Gastroesophageal sphincter (tissue), 3 donors: Measurements from ENCODE around the gene SERPINA12.

ENCODE experiments used
- EP300 ChIP-seq: sonication (generic); formaldehyde crosslinking; IDR thresholded peaks from one replicate; pipeline ENCODE4 v1.6.1; 2017; ENCODE audit warnings: antibody characterized with exemption, mild to moderate bottlenecking
- POLR2A ChIP-seq, 2 donors: fragments of 450-650 bp; IDR thresholded peaks; one replicate each; pipeline ENCODE4 v1.6.1; 2017; ENCODE audit warnings: antibody characterized with exemption in 2 of 2, mild to moderate bottlenecking in 2 of 2, moderate library complexity in 1 of 2
- POLR2AphosphoS5 ChIP-seq: sonication (generic); formaldehyde crosslinking; IDR thresholded peaks from one replicate; pipeline ENCODE4 v1.6.1; 2017; ENCODE audit warnings: antibody characterized with exemption
- TF ChIP-seq, protein P1 (sequence below), 4 experiments: fragments of 200-600 bp in 2 of 4; fragments of 450-650 bp in 2 of 4; sonication (generic) in 1 of 4; IDR thresholded peaks; one replicate each; pipeline ENCODE4 v1.5.1; 2017 to 2019; ENCODE audit warnings: antibody characterized with exemption in 4 of 4, mild to moderate bottlenecking in 2 of 4, moderate library complexity in 2 of 4

GRCh38 chr14:94538070-94538740, 28.9 kb upstream of the SERPINA12 start:
- TF ChIP-seq, protein P1, sequence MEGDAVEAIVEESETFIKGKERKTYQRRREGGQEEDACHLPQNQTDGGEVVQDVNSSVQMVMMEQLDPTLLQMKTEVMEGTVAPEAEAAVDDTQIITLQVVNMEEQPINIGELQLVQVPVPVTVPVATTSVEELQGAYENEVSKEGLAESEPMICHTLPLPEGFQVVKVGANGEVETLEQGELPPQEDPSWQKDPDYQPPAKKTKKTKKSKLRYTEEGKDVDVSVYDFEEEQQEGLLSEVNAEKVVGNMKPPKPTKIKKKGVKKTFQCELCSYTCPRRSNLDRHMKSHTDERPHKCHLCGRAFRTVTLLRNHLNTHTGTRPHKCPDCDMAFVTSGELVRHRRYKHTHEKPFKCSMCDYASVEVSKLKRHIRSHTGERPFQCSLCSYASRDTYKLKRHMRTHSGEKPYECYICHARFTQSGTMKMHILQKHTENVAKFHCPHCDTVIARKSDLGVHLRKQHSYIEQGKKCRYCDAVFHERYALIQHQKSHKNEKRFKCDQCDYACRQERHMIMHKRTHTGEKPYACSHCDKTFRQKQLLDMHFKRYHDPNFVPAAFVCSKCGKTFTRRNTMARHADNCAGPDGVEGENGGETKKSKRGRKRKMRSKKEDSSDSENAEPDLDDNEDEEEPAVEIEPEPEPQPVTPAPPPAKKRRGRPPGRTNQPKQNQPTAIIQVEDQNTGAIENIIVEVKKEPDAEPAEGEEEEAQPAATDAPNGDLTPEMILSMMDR (IDR thresholded peaks at IDR 0.05), result no peak
- no peak for TF ChIP-seq POLR2A (IDR thresholded peaks at IDR 0.05)
- no peak for TF ChIP-seq EP300
- no peak for TF ChIP-seq POLR2AphosphoS5
